HG03469 (cell line): Measurements from ENCODE around the gene BET1L.

Experiments used
- ATAC-seq: cut with Tn5 transposase; IDR thresholded peaks from one replicate; pipeline ENCODE4 v1.9.1; 2021; ENCODE audit warnings: mild to moderate bottlenecking, moderate library complexity, moderate number of reproducible peaks; ENCODE audit not compliant: unreplicated experiment

The BET1L gene

GRCh38 chr11:210803-211180 is 3.6 kb upstream of the BET1L start:
- ATAC-seq, result no peak

DNA sequence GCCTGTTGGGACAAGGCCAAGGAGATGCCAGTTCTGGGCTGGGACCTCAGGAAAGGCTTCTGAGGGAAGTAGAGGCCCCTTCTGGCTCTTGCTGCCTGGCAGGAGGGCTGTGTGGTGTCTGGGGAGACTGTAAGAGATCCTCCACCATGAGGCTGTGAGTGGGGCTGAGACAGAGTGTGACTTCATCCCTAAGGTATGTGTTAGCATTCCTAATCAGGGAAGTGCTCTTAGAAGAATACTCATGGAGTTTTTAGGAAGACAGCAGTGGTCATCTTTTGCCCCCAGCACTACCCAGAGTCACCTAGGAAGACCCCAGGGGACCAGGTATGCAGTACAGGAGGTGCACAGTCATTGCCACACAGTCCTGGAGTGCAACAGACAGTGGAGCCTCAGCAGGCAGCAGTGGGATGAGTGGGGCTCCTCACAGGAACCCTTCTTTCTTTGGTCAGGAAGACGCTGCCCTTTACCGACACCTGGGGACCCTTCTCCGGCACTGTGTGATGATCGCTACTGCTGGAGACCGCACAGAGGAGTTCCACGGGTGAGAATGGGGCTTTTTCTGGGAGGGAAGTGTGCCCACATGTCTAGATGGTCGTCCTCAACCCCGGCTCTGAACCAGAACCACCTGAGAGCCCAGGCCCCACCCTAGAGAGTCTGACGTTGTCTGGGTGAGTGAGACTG is 3.1 kb upstream of the BET1L start:
- ATAC-seq, result no peak

DNA sequence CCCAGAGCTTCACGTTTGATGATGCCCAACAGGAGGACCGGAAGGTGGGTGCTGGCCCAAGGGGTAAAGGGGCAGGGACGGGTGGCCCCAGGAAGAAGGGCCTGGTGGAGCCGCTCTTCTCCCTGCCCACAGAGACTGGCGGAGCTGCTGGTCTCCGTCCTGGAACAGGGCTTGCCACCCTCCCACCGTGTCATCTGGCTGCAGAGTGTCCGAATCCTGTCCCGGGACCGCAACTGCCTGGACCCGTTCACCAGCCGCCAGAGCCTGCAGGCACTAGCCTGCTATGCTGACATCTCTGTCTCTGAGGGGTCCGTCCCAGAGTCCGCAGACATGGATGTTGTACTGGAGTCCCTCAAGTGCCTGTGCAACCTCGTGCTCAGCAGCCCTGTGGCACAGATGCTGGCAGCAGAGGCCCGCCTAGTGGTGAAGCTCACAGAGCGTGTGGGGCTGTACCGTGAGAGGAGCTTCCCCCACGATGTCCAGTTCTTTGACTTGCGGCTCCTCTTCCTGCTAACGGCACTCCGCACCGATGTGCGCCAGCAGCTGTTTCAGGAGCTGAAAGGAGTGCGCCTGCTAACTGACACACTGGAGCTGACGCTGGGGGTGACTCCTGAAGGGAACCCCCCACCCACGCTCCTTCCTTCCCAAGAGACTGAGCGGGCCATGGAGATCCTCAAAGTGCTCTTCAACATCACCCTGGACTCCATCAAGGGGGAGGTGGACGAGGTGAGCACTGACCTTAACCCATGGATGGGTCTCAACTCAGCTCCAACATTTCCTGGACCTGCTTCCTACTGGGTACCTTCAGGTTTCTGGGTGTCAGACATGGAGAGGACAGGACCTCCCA is 2.3 kb upstream of the BET1L start:
- ATAC-seq, result no peak

DNA sequence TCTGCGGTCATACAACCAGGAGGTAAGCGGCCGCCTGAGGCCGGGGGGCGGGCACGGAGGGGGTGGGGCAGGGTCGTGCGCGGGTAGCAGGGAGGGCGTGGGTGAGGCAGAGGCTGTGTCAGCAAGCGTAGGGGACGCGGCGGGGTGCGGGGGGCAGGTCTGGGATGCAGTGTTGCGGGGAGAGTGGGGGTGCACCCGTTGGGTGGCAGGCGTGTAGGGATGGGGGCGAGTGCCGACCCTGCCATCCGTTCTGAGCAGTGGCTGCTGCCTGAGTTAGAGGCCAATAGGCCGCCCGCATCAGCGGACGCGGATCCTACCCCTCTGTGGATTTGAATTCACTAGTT is 1.7 kb upstream of the BET1L start:
- ATAC-seq, result no peak

DNA sequence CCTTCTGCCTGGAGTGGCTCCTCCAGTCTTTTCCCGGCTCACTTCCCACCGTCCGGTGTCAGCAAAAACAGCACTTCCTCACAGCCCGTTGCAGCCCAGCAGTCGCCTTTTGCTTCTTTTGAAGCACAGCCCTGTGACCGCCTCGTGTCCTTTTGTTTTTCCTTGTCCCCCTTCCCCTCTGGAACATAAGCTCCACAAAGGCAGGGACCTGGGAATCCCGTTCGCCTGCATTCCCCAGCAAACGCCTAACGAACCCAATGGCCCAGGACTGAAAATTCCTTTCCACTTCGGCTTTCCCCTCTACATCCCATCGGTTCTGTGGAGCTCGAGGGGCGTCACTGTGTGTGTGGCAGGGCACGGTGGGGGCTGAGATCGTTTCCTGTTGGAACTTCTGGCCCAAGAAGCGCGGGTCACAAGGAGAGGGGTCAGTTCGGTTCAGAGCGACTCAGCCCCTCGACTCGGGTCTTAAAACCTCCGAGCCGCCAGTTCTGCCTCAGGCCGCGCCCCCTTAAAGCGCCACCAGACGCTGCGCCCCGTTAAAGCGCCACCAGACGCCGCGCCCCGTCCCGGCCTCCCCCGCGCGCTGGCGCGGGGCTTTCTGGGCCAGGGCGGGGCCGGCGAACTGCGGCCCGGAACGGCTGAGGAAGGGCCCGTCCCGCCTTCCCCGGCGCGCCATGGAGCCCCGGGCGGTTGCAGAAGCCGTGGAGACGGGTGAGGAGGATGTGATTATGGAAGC is 1.1 kb upstream of the BET1L start:
- no peak for ATAC-seq

- no peak for ATAC-seq
These were observed 623 bp upstream of the BET1L start for GRCh38 chr11:207863-208180.

DNA sequence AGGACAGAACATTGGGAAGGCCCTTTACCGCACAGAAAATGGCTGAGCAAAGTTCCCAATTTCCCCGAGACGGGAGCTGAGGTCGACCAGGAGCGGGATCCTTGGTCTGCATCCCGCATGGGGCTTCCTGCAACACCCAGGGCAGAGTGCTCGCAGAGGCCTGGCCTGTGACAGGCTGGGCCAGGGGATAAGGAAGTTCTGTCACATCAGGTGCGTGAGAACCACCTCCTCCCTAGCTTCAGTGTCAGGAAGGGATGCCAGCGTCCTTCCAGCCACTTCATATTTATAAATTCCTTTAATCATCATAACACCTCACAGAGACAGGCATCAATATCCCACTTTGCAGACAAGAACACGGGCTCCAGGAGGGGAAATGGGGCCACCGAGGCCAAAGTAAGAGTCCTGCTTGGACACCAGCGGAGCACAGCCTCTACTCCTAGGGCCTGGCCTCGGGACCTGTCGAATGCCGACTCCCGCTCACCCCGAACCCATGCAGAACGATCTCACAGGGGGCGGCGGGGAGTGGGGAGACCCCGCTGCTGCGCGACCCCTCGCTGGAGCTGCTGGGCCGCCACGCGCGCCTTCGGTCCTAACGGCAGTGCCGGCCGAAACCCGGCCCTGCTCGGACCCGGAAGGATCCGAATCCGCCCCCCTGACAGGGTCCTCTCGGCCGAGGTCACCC is 532 bp downstream of the BET1L start:
- no peak for ATAC-seq

GRCh38 chr11:206002-206384 is 1.2 kb downstream of the BET1L start:
- no peak for ATAC-seq

DNA sequence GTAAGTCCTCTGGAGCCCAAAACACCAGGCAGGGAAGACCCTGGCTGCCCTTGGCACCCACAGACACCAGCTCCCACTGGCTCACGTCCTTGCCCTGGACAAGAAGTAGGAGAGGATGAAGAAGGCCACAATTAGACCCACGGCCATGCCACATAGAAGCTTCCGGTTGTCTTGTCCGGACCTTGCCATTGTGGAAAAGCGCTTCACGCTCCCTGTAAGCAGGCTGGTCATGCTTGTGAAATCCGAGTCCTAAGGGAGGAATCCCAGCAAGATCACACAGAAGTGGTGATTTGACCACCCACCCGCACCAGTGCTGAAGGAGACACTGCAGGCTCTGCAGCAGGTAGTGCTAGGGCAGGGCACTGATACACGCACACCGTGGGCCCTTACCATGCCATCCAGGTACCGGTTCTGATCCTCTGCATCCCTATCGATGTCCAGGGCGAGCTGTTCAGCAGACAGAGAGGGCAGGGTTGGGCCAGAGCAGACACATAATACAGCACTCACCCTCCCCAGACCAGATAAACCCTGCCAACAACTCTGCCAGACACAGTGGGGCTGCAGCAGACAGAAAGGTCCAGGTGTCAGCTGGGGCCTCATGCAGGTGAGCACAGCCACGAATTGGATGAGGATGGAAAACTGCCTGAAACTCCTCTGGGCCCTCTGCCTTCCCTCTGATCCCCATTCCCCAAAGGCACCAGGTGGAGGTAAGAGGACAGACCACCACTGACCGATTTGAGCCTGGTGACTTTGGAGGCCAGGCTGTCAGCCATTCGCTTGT is 1.8 kb downstream of the BET1L start:
- ATAC-seq, result no peak

DNA sequence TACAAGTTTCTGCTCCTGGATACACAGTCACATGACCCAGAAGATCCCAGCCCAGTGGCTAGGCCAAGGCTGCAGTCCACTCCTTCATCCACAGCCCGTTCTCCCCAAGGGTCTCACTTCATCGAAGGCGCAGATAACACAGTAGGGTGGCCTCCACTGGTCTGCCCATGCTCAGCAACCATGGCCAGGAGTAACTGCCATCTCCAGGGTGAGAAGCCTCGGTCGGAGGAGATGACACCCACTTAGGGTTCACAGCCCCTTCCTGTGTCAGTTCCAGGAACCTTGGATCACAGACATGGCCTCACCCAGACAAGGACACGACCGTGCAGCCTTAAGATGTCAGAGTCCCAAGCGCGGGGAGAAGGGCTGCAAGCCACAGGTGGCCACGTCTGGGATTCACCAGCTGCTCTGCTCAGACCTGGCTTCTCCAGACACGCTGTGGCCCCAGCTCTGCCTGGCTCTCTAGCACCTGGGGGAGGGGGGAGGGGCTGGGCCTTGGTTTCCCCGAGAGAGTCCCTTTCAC is 2.6 kb downstream of the BET1L start:
- no peak for ATAC-seq

GRCh38 chr11:203945-204586 is 3.1 kb downstream of the BET1L start:
- ATAC-seq, result no peak

- ATAC-seq, result no peak
These were observed 3.9 kb downstream of the BET1L start for GRCh38 chr11:203056-203944.

GRCh38 chr11:202490-202889 is 4.7 kb downstream of the BET1L start:
- ATAC-seq, result no peak

GRCh38 chr11:201966-202365 is 5.2 kb downstream of the BET1L start:
- no peak for ATAC-seq

GRCh38 chr11:200224-201003 is 6.8 kb downstream of the BET1L start:
- ATAC-seq, result no peak

DNA sequence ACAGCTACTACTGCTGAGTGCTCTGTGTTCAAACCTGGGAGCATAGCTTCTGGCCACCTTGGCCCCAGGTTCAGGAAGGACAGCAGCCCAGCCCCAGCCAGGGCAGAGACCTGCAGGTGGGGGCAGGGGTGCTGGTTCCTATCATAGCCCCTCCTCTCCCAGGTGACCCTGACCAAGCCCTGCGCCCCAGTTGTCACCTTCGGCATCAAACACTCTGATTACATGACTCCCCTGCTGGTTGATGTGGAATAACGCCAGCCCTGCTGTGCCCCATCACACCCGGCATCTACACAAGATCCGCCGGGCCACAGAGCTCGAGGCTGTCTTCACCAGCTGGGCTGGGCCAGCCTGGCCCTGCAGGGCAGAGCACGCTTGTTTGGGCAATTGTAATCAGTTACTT is 7.4 kb downstream of the BET1L start:
- no peak for ATAC-seq

DNA sequence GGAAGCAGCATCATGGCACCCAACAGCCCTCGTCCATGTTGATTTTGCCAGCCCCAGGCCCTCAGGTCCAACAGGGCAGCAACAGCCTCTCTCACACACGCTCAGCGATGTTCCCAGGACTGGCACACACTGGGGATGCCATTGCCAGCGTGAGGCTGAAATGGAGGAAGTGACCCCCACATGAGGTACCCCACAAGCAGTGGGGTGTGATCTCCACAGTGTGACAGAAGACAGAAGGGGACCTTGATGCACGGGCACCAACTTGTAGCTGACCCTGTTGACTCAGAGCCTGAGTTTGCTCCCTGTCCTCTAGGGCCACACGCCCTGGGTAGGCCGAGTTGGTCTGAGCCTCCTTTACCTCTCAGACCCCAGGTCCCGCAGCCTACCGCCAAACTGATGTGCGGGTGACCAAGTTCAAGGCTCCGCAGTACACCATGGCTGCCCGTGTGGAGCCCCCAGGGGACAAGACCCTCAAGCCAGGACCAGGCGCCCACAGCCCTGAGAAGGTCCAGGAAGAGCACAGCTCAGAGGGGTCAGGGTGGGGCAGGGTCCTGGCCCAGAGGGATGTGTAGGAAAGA is 8.1 kb downstream of the BET1L start:
- no peak for ATAC-seq

- no peak for ATAC-seq
These were observed 8.9 kb downstream of the BET1L start for GRCh38 chr11:198236-198806.
